Measurements from ENCODE around the gene PHLDA2. TPM values are rescaled to one million over a fixed set of nuclear protein-coding genes. Genes with fewer than 3 reads are reported as not detected.
"Not testable (repeated sequence)": the region's sequence is repeated elsewhere in the genome, so short reads cannot be mapped to it uniquely, and the experiment has no call there.

Gene PHLDA2
- total RNA-seq, 1 experiment from 2014 or later = 27.2 TPM

- no peak for DNase-seq (ENCODE audit: low read depth)
- in situ Hi-C loops (cut with HindIII; ENCODE audit: low pct_unique_long_range_greater_than_20kb, low sequenced_read_pairs) = no loop called here
These were observed 8.9 kb downstream of the PHLDA2 start for GRCh38 chr11:2920343-2920742.

DNA sequence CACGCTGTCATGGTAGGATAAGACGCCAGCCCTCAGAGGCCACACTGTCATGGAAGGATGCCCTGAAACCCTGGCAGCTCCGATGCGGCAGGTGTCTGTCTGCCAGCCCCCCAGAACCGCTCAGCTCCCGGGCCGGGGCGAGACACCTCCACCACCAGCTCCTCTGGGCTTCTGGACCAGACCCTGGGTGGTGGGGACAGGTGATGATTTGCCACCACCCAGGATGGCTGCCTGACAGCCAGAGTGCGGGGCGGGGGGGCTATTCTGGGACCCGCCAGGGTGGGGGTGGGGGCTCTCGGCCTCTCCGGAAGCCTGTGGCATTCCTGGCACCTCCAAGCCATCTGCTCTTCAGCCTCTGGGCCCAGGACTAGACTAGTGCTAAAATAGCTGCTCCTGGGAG, 9.4 kb downstream of the PHLDA2 start:
- DNase-seq (ENCODE audit: low read depth) = no peak
- in situ Hi-C loops (cut with HindIII; ENCODE audit: low pct_unique_long_range_greater_than_20kb, low sequenced_read_pairs) = no loop called here

DNA sequence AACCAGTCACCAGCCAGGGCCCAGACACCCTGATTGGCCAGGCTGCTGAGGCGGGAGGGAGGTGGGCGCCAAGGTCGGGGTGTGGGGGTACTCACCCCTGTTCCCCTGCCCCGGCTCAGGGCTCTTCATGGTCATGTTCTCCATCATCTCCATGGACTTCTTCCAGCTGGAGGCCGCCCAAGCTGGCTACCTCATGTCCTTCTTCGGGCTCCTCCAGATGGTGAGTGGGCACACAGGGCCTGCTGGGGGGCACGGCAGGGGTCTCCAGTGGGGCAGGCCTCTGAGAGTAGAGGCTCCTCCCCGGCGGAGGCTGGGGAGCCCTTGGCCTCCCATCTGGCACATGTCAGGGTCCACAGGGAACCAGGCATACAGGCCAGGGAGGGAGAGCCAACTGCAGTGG, 10.0 kb downstream of the PHLDA2 start:
- in situ Hi-C loops (cut with HindIII; ENCODE audit: low pct_unique_long_range_greater_than_20kb, low sequenced_read_pairs) = no loop called here
- no peak for DNase-seq (ENCODE audit: low read depth)

DNA sequence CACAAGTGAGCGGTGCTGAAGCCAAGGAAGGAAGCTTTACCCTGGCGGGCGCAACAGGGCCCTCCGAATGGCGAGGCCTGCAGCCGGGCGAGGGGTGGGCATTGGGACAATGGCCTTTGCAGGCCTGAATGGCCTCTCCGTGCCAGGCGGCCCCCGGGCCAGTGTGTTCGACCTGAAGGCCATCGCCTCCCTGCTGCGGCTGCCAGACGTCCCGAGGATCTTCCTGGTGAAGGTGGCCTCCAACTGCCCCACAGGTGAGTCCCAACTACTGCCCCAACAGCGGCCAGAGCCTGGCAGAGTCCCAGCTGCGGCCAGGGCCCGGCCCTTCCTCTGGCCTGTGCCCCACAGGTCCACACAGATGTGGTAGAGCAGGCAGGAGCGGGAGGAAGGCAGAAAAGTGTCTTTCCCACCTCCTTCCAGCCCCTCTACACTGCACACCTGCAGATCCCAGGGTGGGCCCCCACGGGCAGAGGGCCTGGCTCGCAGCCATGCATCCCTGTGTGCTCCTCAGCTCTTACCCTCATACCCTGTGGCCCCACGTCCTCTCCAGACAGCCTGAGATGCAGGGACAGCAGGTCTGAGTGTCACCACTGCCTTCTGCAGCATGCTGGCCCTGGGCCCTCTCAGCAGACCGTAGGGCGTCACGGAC, 11.3 kb downstream of the PHLDA2 start:
- in situ Hi-C loops (cut with HindIII; ENCODE audit: low pct_unique_long_range_greater_than_20kb, low sequenced_read_pairs) = no loop called here

GRCh38 chr11:2916892-2917645, 12.2 kb downstream of the PHLDA2 start:
- no peak for DNase-seq (ENCODE audit: low read depth)

More for the DNA sequence above, 11.3 kb downstream of the PHLDA2 start:
- no peak for DNase-seq (ENCODE audit: low read depth)

DNA sequence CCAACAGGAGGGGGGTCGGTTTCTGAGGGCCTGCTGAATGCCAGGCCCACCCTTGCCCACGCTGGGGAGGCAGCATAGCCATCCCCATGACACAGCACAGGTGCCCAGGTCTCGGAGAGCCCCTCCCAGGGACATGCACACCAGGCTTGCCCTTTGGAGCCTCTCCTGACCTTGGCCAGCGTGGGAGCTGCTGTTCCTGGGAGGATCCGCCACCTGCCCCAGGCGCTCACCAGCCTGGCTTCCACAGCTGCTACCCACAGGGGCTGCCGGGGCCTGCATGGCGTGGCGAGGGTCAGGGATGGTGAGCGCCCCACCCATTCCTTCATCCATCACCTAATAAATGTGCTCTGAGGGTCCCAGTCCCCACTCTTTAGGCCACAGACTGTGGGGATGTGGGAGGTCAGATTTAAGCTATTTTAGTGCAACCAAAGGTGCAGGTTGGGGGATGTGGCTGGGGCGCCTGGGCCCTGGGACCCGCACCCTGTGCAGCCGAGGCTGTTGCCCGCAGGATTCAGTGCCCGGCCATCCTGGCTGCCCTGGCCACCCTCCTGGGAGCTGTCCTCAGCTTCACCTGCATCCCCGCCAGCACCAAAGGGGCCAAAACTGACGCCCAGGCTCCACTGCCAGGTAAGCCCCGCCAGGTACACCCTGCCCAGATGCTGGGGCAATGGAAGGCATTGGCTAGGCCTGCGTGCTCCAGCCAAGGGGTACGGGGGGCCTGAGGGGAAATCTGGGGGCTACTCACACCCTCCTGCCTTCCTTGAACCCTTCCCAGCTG, 12.9 kb downstream of the PHLDA2 start:
- in situ Hi-C loops (cut with HindIII; ENCODE audit: low pct_unique_long_range_greater_than_20kb, low sequenced_read_pairs) = no loop called here
- DNase-seq (ENCODE audit: low read depth) = no peak

More at GRCh38 chr11:2916892-2917645, 12.2 kb downstream of the PHLDA2 start:
- in situ Hi-C loops (cut with HindIII; ENCODE audit: low pct_unique_long_range_greater_than_20kb, low sequenced_read_pairs) = no loop called here

DNA sequence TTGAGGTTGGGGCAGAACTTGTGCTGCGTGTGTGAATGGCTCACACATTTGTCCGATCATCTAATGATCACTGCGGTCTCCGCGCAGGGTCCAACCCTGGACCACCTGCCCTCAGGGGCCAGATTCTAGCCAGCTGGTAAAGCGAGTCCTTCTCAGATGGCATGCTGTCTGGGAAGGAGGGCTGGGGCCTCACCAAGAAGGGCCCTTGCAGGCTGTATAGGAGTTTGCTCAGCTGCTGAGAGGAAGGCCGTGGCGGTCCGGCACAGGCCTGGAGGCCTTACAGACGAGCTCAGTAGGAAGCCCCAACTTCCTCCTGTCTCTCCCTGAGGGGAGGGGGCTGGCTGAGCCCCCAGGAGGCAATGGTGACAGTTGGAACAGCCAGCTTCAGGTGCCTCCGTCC, 13.7 kb downstream of the PHLDA2 start:
- no peak for DNase-seq (ENCODE audit: low read depth)
- in situ Hi-C loops (cut with HindIII; ENCODE audit: low pct_unique_long_range_greater_than_20kb, low sequenced_read_pairs) = no loop called here

DNA sequence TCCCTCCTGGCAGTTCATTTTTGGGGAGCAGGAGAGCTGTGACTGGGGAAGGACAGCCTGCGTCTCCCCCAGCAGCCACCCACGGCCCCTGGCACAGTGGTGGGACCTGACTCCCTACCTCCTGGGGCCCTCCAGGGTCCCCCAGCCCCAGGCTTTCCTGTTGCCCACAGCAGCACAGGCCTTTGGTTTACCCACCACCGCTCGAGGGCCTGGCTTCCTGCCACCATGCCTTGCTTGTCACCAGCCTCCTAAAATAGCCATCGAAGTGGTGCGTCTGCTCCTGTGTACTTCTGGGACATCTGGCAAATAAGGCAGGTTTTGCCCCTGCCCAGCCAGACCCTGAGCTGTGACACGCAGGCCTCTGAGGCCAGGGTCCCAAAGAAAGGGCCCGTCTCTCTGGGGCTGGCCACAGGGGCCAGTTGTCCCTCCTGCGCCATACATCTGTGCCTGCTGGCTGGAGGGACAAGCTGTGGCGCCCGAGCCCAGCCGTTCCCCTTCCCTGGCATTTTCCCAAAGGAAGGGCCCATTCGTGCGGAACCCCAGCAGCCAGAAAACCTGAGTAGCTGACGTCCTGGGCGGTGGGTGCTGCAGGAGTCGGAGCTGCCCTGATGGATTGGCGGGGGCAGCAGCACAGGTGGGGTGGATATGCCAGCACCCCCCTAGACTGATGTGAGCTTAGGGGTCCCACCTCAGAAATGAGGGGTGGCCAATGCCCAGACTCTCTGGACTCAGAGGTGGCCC, 14.6 kb downstream of the PHLDA2 start:
- in situ Hi-C loops (cut with HindIII; ENCODE audit: low pct_unique_long_range_greater_than_20kb, low sequenced_read_pairs) = no loop called here
- DNase-seq (ENCODE audit: low read depth) = no peak

DNA sequence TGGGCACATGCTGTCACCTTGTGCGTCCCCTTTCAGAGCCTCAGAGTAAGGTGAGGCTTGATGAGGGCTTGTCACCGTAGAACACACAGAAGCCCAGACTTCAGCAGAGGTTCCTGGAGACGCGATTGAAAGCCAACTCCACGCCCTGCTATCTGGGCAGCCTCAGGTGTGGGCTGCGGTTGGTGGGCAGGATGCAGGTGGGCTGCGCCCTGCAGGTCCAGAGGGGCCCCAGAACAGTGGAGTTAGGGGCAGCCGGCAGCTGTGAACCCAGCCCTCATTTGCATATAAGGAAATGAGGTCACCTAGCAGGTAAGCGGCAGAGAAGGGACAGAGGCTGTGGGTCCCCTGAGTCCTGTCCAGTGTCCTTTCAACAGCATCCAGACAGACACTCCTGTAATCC, 15.4 kb downstream of the PHLDA2 start:
- no peak for DNase-seq (ENCODE audit: low read depth)
- in situ Hi-C loops (cut with HindIII; ENCODE audit: low pct_unique_long_range_greater_than_20kb, low sequenced_read_pairs) = no loop called here

- in situ Hi-C loops (cut with HindIII; ENCODE audit: low pct_unique_long_range_greater_than_20kb, low sequenced_read_pairs) = no loop called here
These were observed 16.2 kb downstream of the PHLDA2 start for GRCh38 chr11:2913019-2913431.

GRCh38 chr11:2912498-2912897, 16.7 kb downstream of the PHLDA2 start:
- DNase-seq (ENCODE audit: low read depth) = peak; percentile 85
- in situ Hi-C loops (cut with HindIII; ENCODE audit: low pct_unique_long_range_greater_than_20kb, low sequenced_read_pairs) = no loop called here

More at GRCh38 chr11:2913019-2913431, 16.2 kb downstream of the PHLDA2 start:
- DNase-seq (ENCODE audit: low read depth) = no peak

DNA sequence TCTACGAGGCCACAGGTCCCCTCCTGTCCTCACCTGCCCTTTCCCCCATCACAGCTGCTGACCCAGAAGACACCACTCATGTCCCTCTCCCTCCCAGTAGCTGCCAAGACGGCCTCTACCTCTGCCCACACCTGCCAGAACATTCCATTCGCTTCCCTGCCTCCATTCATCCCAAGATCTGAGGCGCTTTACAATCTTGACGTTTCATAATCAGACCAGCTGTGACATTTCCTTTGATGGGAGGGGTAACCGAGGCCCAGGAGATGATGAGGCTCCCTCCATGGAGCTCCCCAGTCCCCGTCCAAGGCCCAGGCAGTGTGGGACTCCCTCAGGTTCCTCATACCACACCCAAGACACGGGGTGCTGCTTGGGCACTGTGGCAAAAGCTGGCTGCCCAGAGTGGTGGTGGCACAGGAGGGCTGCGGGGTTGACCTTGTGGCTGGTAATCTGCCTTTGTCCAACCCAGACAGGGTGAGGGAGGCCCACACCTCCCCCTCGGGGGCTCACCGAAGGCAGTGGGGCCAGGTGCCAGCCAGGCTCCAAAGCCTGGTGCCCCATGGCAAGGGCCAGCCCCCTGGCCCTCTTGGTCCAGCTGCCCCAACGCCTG, 17.3 kb downstream of the PHLDA2 start:
- DNase-seq (ENCODE audit: low read depth) = no peak
- in situ Hi-C loops (cut with HindIII; ENCODE audit: low pct_unique_long_range_greater_than_20kb, low sequenced_read_pairs) = no loop called here

- DNase-seq (ENCODE audit: low read depth) = no peak
- in situ Hi-C loops (cut with HindIII; ENCODE audit: low pct_unique_long_range_greater_than_20kb, low sequenced_read_pairs) = no loop called here
These were observed 18.0 kb downstream of the PHLDA2 start for GRCh38 chr11:2911088-2911784.

DNA sequence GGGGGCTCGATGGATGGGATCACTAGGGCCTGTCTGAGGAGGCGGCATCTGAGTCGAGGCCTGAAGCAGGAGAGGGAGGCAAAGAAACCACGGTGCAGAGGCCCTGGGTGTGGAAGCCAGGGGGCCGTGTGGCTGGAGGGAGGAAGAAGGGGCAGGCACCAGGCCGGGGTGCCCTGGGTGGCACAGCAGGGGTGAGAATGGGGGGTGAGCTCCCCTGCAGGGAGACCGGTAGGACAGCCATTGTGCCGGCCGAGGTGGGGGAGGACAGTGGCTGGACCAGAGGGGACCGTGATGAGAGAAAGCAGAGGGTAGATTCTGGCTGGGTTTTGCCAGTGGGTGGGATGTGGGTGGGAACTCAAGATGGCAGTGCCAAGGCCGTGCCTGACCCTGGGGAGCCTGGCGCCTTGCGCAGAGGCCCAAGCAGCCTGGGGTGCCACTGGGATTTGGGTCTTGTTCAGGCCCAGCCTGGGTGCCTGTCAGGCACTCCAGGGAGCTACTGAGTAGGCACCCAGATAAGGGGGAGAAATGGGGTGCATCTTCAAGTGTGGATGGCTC, 18.7 kb downstream of the PHLDA2 start:
- DNase-seq (ENCODE audit: low read depth) = no peak
- in situ Hi-C loops (cut with HindIII; ENCODE audit: low pct_unique_long_range_greater_than_20kb, low sequenced_read_pairs) = no loop called here

- in situ Hi-C loops (cut with HindIII; ENCODE audit: low pct_unique_long_range_greater_than_20kb, low sequenced_read_pairs) = no loop called here
- no peak for DNase-seq (ENCODE audit: low read depth)
These were observed 19.9 kb downstream of the PHLDA2 start for GRCh38 chr11:2909133-2909902.

DNA sequence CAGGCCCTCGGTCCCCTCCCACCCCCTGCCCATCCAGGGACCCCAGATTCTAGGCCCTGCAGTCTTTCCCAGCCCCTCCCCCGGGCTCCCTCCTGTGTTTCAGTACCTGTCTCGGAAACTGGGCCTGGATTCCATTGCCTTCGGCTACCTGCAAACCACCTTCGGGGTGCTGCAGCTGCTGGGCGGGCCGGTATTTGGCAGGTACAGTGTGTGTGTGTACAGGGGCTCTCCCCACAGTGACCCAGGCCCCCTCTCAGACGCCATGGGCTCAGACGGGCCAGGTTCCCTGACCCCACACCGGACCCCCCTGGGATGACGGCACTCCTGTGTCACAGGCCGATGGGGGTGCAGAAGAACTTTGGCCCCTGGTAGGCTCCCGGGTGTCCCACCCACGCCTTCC, 21.1 kb downstream of the PHLDA2 start:
- no peak for DNase-seq (ENCODE audit: low read depth)
- in situ Hi-C loops (cut with HindIII; ENCODE audit: low pct_unique_long_range_greater_than_20kb, low sequenced_read_pairs) = no loop called here

DNA sequence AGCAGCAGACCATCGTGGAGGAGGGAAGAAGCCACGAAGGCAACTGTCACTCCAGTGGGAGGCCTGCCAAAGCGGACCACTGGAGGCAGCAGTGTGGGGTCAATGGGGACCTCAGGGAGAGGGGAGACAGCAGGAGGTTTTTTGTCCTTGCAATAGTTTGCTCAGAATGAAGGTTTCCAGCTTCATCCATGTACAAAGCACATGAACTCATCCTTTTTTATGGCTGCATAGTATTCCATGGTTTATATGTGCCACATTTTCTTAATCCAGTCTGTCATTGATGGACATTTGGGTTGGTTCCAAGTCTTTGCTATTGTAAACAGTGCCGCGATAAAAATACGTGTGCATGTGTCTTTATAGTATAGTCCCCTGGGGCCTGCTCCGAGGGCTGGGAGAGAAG, 23.9 kb downstream of the PHLDA2 start:
- DNase-seq (ENCODE audit: low read depth); in situ Hi-C loops (cut with HindIII; ENCODE audit: low pct_unique_long_range_greater_than_20kb, low sequenced_read_pairs): not testable (repeated sequence)

All from Caki2 (cell line).